D341Med (cell line): ENCODE data around the gene COL12A1.
"Not testable (repeated sequence)": the region's sequence is repeated elsewhere in the genome, so short reads cannot be mapped to it uniquely, and the experiment has no call there.

ENCODE experiments used
- DNase-seq: peaks from one replicate; pipeline ENCODE4 v3.0.0; 2012; ENCODE audit warnings: low spot score

The COL12A1 gene

GRCh38 chr6:75211920-75212590 lies 6.2 kb upstream of the COL12A1 start:
- no peak for DNase-seq

GRCh38 chr6:75210885-75211739 lies 5.3 kb upstream of the COL12A1 start:
- DNase-seq, result no peak

GRCh38 chr6:75209184-75209723 lies 3.4 kb upstream of the COL12A1 start:
- no peak for DNase-seq

- DNase-seq, result peak; percentile 81
Measured at GRCh38 chr6:75208298-75209183, 2.7 kb upstream of the COL12A1 start.

GRCh38 chr6:75206576-75207342 lies 906 bp upstream of the COL12A1 start:
- DNase-seq, result no peak

- no peak for DNase-seq
Measured at GRCh38 chr6:75204959-75205775, 686 bp downstream of the COL12A1 start.

- DNase-seq, result peak; percentile 72
Measured at GRCh38 chr6:75204217-75204958, 1.5 kb downstream of the COL12A1 start.

GRCh38 chr6:75203721-75204120 lies 2.1 kb downstream of the COL12A1 start:
- no peak for DNase-seq

- no peak for DNase-seq
Measured at GRCh38 chr6:75202676-75203131, 3.1 kb downstream of the COL12A1 start.

- peak; percentile 47 for DNase-seq
Measured at GRCh38 chr6:75201901-75202672, 3.8 kb downstream of the COL12A1 start.

- DNase-seq, result no peak
Measured at GRCh38 chr6:75201021-75201420, 4.8 kb downstream of the COL12A1 start.

GRCh38 chr6:75199889-75200288 lies 6.0 kb downstream of the COL12A1 start:
- DNase-seq, result no peak

- DNase-seq, result no peak
Measured at GRCh38 chr6:75196081-75196687, 9.7 kb downstream of the COL12A1 start.

- DNase-seq, result no peak
Measured at GRCh38 chr6:75188221-75188925, 17.5 kb downstream of the COL12A1 start.

- not testable (repeated sequence) for DNase-seq
Measured at GRCh38 chr6:75186581-75186980, 19.3 kb downstream of the COL12A1 start.

- no peak for DNase-seq
Measured at GRCh38 chr6:75183099-75183541, 22.7 kb downstream of the COL12A1 start.

GRCh38 chr6:75180864-75181263 lies 25.0 kb downstream of the COL12A1 start:
- no peak for DNase-seq

GRCh38 chr6:75178757-75179156 lies 27.1 kb downstream of the COL12A1 start:
- DNase-seq, result no peak
